Measurements from ENCODE around the gene CLASP2. TPM values are rescaled to one million over a fixed set of nuclear protein-coding genes. Genes with fewer than 3 reads are reported as not detected.

The CLASP2 gene
- total RNA-seq, 1 donor from 2014 or later: 85.8 TPM

DNA sequence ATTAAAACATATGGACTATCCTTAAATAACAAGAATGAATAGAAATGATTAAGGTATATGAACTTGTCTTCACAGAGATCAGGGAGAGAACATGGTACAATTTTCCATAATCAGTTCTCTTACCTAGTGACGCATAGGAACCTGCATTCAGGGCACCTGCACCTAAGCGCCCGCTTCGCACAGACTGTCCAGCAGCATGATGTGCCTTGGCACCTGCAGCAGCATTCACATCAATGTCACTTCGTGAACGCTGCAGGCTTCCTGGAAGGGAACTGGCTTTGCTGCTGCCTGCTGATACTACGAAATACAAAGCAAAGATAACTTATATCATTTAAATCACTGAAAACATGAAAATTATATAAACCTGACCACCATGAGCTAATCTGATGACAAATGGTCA lies 115.2 kb downstream of the CLASP2 start:
- ChIA-PET POLR2A (no interaction called here), CTCF (no interaction called here)
- TF ChIP-seq, protein P1, sequence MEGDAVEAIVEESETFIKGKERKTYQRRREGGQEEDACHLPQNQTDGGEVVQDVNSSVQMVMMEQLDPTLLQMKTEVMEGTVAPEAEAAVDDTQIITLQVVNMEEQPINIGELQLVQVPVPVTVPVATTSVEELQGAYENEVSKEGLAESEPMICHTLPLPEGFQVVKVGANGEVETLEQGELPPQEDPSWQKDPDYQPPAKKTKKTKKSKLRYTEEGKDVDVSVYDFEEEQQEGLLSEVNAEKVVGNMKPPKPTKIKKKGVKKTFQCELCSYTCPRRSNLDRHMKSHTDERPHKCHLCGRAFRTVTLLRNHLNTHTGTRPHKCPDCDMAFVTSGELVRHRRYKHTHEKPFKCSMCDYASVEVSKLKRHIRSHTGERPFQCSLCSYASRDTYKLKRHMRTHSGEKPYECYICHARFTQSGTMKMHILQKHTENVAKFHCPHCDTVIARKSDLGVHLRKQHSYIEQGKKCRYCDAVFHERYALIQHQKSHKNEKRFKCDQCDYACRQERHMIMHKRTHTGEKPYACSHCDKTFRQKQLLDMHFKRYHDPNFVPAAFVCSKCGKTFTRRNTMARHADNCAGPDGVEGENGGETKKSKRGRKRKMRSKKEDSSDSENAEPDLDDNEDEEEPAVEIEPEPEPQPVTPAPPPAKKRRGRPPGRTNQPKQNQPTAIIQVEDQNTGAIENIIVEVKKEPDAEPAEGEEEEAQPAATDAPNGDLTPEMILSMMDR (IDR thresholded peaks at IDR 0.05): no peak
- Mint-ChIP-seq H3K27me3 (no peaks in the 10 kb centered on the region), H3K9me3 (no peaks in the 10 kb centered on the region), H3K4me3 (no peak overlapping the region), H3K4me1 (no peaks in the 10 kb centered on the region), H3K27ac (no peak overlapping the region), H3K36me3 (ENCODE audit: low read depth) (peaks cover 69% of the 10 kb centered on the region)
- intact Hi-C loops (cut with micrococcal nuclease): no loop called here
- no peak for ATAC-seq (ENCODE audit: low read depth)
- DNase-seq: no peak

DNA sequence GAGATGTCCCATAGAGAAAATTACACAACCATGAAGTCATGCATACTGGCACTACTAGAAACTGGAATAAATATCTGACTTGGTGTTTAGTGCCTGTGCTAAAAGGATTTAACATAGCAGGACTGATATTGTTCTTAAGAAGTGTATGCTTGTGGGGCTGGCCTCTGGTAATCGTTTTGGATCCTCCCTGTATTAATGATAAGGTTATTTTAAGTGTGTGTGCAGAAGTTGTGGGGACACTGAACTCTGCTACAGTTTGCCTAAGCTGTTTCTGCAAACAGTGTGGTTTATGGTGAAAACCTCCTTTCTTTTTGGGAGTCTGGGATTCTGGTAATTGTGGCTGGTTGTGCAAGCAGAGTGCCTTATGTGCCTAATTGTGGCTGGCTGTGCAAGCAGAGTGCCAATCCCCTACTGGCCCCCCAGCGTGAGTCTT lies 120.8 kb downstream of the CLASP2 start:
- intact Hi-C loops (cut with micrococcal nuclease): no loop called here
- peaks cover 48% of the 10 kb centered on the region for H3K36me3 Mint-ChIP-seq (ENCODE audit: low read depth)
- TF ChIP-seq, protein P1 (IDR thresholded peaks at IDR 0.05): no peak
- no peaks in the 10 kb centered on the region for H3K27me3 Mint-ChIP-seq
- CTCF ChIA-PET: no interaction called here
- DNase-seq (no peak), ATAC-seq (ENCODE audit: low read depth) (no peak)
- H3K9me3 Mint-ChIP-seq: no peaks in the 10 kb centered on the region
- no peak overlapping the region for H3K27ac Mint-ChIP-seq
- no peaks in the 10 kb centered on the region for H3K4me1 Mint-ChIP-seq
- no peak overlapping the region for H3K4me3 Mint-ChIP-seq
- POLR2A ChIA-PET: interaction anchor here (1.4 kb wide), 1 partner anchor 9 kb away, joined by 3 read pairs; no protein-coding TSS in a partner anchor

DNA sequence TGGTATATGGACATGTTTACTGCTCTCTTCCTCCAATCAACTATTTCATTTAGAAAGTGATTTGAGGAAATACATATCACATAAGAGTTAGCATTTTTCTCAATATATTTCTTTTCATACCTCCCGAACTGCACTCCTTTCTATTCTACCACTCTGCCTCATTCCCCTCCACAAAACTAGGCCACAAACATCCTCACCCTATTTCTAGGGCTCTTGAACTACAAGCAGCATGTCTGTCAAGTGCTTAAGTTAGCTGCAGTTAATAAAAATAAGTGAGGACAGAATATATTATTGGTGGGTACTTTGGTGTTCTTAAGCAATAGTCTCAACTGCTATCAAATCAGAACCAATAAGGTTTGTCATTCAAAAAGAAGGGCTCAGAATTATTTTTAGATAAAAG lies 125.1 kb downstream of the CLASP2 start:
- TF ChIP-seq, protein P1 (IDR thresholded peaks at IDR 0.05): no peak
- DNase-seq (no peak), ATAC-seq (ENCODE audit: low read depth) (no peak)
- no peaks in the 10 kb centered on the region for H3K9me3 Mint-ChIP-seq
- peaks cover 57% of the 10 kb centered on the region for H3K36me3 Mint-ChIP-seq (ENCODE audit: low read depth)
- intact Hi-C loops (cut with micrococcal nuclease): no loop called here
- H3K4me1 Mint-ChIP-seq: no peaks in the 10 kb centered on the region
- no peaks in the 10 kb centered on the region for H3K27me3 Mint-ChIP-seq
- no peak overlapping the region for H3K4me3 Mint-ChIP-seq
- POLR2A ChIA-PET: interaction anchor here (0.6 kb wide), 1 partner anchor 9 kb away, joined by 8 read pairs; no protein-coding TSS in a partner anchor
- no peak overlapping the region for H3K27ac Mint-ChIP-seq
- CTCF ChIA-PET: no interaction called here

DNA sequence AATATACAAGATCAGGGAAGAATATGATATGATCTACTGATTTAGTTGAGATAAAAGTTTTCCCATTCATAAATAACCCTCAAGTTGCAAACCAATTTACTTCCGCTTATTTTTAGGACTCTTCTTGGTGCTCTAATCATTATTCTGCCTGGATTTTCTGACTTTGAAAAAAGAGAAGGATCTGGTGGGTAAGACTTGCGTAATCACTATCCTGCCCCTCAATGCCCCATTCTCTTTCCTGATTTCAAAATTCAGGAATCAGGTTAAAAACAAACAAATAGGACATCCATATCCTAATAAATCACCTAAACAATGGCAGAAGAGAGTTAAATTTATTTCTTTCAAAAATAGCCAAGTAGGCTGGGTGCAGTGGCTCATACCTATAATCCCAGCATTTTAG lies 127.5 kb downstream of the CLASP2 start:
- H3K36me3 Mint-ChIP-seq (ENCODE audit: low read depth): peaks cover 62% of the 10 kb centered on the region
- no peaks in the 10 kb centered on the region for H3K27me3 Mint-ChIP-seq
- ATAC-seq (ENCODE audit: low read depth) (no peak), DNase-seq (no peak)
- ChIA-PET POLR2A (no interaction called here), CTCF (no interaction called here)
- intact Hi-C loops (cut with micrococcal nuclease): no loop called here
- H3K4me3 Mint-ChIP-seq: no peak overlapping the region
- TF ChIP-seq, protein P1 (IDR thresholded peaks at IDR 0.05): no peak
- no peak overlapping the region for H3K27ac Mint-ChIP-seq
- no peaks in the 10 kb centered on the region for H3K4me1 Mint-ChIP-seq
- no peaks in the 10 kb centered on the region for H3K9me3 Mint-ChIP-seq

DNA sequence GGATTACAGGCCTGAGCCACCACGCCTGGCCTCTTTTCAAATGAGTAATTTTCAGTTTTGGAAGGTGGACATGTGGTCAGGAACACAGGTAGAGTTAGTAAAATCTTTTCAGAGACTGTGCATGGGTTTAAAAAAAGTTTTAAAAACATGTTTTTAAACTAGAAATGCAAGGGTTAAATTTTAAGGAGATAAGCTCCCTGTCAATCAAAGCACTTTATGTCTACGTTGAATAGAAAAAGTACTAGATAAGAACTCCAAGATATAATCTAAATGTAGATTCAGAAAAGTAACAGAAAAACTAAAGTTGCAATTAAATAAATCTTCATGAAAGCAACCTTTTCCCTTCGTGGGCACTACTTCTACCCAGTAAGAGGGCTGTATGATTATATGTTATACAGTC lies 131.7 kb downstream of the CLASP2 start:
- no peak for DNase-seq
- Mint-ChIP-seq H3K4me1 (no peaks in the 10 kb centered on the region), H3K36me3 (ENCODE audit: low read depth) (peaks cover 62% of the 10 kb centered on the region), H3K4me3 (no peak overlapping the region), H3K27ac (no peak overlapping the region), H3K9me3 (no peaks in the 10 kb centered on the region), H3K27me3 (no peaks in the 10 kb centered on the region)
- POLR2A ChIA-PET: no interaction called here
- no peak for ATAC-seq (ENCODE audit: low read depth)
- CTCF ChIA-PET: no interaction called here
- TF ChIP-seq, protein P1 (IDR thresholded peaks at IDR 0.05): no peak
- intact Hi-C loops (cut with micrococcal nuclease): no loop called here

Measured in activated B cell treated with CpG ODN at 0.5 μM for 24 hours (primary cell).